Neuron (in vitro differentiated cells): ENCODE results near the gene CC2D1A.
"Not testable (repeated sequence)": the region's sequence is repeated elsewhere in the genome, so short reads cannot be mapped to it uniquely, and the experiment has no call there.

Experiments used
- H2AFZ ChIP-seq: one replicate; pipeline ENCODE4 v1.6.1; 2013; ENCODE audit warnings: low read depth, mild to moderate bottlenecking, inconsistent platforms, low read length, moderate library complexity
- H3K27me3 ChIP-seq: one replicate; pipeline ENCODE4 v1.6.1; 2013; ENCODE audit warnings: low read length; ENCODE audit not compliant: insufficient read depth
- H3K36me3 ChIP-seq: one replicate; pipeline ENCODE4 v1.6.1; 2013; ENCODE audit warnings: low read length; ENCODE audit not compliant: insufficient read depth
- H3K4me1 ChIP-seq: one replicate; pipeline ENCODE4 v1.6.1; 2013; ENCODE audit warnings: low read length; ENCODE audit not compliant: insufficient read depth
- H3K4me3 ChIP-seq: 2 replicates; pipeline ENCODE4 v1.5.1; 2013; ENCODE audit warnings: mild to moderate bottlenecking, low read length, moderate library complexity
- H3K9me3 ChIP-seq: one replicate; pipeline ENCODE4 v1.6.1; 2013; ENCODE audit warnings: low read length

The CC2D1A gene

GRCh38 chr19:13967206-13967605 is 61.2 kb downstream of the CC2D1A start:
- not testable (repeated sequence) for H3K27me3 ChIP-seq, H3K4me1 ChIP-seq, H3K4me3 ChIP-seq, H3K9me3 ChIP-seq, H2AFZ ChIP-seq
- peaks cover 58% of the 10 kb centered on the region for H3K36me3 ChIP-seq

DNA sequence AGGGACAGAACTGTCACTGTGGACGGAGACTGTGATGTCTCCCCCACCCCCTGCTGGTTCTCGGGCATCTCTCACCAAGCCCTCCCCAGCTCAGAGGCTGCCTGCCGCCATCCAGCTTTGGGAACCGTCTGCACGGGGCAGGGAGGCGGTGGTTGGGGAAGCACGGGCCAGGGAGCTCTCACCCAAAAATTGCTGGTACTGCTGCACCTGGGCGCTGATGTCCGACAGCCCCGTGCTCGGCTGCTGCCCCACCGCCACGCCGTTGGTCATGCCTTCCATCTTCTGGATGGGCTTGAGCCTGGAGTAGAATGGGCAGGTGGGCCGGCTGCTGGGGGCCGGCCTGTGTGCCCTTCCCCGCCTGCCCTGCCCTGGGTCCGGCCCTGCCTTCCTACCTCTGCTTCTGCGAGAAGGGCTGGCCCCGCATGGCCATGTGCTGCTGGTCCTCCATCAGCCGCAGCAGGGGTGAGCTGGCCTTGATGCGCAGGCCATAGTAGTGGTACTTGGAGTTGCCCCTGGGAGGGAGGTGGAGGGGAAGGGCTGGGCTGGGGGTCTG is 62.5 kb downstream of the CC2D1A start:
- H3K4me1 ChIP-seq, result no peaks in the 10 kb centered on the region
- no peak overlapping the region for H3K4me3 ChIP-seq
- no peaks in the 10 kb centered on the region for H3K27me3 ChIP-seq
- H2AFZ ChIP-seq, result no peak overlapping the region
- no peaks in the 10 kb centered on the region for H3K9me3 ChIP-seq
- H3K36me3 ChIP-seq, result peaks cover 56% of the 10 kb centered on the region

DNA sequence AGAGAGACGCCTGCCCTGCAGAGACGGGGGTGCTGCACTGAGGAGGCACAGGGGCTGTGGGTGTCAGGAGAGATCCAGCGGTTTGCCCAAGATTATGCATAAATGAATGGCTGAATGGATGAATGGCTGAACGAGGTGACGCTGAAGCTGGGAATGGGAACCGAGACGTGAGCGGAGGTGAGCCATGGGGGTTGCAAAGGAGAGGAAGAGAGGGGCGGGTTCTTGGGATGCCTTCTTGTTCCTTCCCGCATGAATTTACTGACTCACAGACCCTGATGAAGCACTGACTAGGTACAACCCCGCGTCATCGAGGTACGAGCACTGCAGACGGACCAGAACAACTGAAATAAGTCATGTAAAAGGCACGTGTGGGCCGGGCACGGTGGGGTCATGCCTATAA is 63.0 kb downstream of the CC2D1A start:
- no peak overlapping the region for H3K4me3 ChIP-seq
- H3K9me3 ChIP-seq, result no peaks in the 10 kb centered on the region
- H2AFZ ChIP-seq, result no peak overlapping the region
- H3K36me3 ChIP-seq, result peaks cover 55% of the 10 kb centered on the region
- H3K4me1 ChIP-seq, result no peaks in the 10 kb centered on the region
- H3K27me3 ChIP-seq, result no peaks in the 10 kb centered on the region

DNA sequence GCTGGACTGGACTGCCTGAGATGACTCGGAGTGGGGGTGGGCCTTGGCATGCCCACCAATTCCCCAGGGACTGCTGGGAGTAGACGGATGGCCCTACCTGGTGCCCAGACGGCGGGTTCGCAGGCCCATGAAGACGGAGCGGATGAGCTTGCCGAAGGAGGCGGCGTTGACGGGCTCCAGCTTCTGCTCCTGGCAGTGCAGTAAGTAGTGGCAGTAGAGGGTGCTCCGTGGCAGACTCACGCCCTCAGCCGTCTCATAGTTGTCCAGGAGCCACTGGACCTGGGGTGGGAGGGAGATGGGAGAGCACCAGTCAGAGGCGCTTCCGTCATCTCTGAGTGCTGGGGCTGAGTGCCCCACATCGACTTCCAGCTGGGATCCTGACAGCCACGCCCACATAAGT is 63.9 kb downstream of the CC2D1A start:
- no peak overlapping the region for H3K4me3 ChIP-seq
- H3K9me3 ChIP-seq, result no peaks in the 10 kb centered on the region
- H2AFZ ChIP-seq, result no peak overlapping the region
- peaks cover 54% of the 10 kb centered on the region for H3K36me3 ChIP-seq
- no peaks in the 10 kb centered on the region for H3K4me1 ChIP-seq
- H3K27me3 ChIP-seq, result no peaks in the 10 kb centered on the region

DNA sequence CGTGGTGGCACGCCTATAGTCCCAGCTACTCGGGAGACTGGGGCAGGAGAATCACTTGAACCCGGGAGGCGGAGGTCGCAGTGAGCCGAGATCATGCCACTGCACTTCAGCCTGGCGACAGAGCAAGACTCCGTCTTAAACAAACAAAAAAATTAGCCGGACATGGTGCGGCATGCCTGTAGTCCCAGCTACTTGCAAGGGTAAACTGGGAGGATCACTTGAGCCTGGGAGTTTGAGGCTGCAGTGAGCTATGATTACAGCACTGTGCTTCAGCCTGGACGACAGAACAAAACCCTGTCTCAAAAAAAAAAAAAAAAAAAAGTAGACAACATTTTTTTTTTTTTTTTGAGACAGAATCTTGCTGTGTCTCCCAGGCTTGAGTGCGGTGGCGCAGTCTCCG is 65.9 kb downstream of the CC2D1A start:
- not testable (repeated sequence) for H3K27me3 ChIP-seq, H2AFZ ChIP-seq, H3K9me3 ChIP-seq, H3K4me1 ChIP-seq, H3K4me3 ChIP-seq
- H3K36me3 ChIP-seq, result peaks cover 45% of the 10 kb centered on the region

GRCh38 chr19:13972368-13973155 is 66.6 kb downstream of the CC2D1A start:
- Histone ChIP-seq H2AFZ (no peak overlapping the region), H3K4me3 (no peak overlapping the region), H3K4me1 (no peaks in the 10 kb centered on the region), H3K36me3 (peaks cover 42% of the 10 kb centered on the region), H3K9me3 (no peaks in the 10 kb centered on the region), H3K27me3 (no peaks in the 10 kb centered on the region)

GRCh38 chr19:13973479-13973878 is 67.5 kb downstream of the CC2D1A start:
- H3K4me3 ChIP-seq, H3K27me3 ChIP-seq, H3K4me1 ChIP-seq, H2AFZ ChIP-seq, H3K9me3 ChIP-seq: not testable (repeated sequence)
- peaks cover 43% of the 10 kb centered on the region for H3K36me3 ChIP-seq

GRCh38 chr19:13974073-13974472 is 68.1 kb downstream of the CC2D1A start:
- peaks cover 38% of the 10 kb centered on the region for H3K36me3 ChIP-seq
- H3K4me1 ChIP-seq, result no peaks in the 10 kb centered on the region
- H3K4me3 ChIP-seq, result no peak overlapping the region
- no peaks in the 10 kb centered on the region for H3K27me3 ChIP-seq
- H3K9me3 ChIP-seq, result no peaks in the 10 kb centered on the region
- H2AFZ ChIP-seq, result no peak overlapping the region

DNA sequence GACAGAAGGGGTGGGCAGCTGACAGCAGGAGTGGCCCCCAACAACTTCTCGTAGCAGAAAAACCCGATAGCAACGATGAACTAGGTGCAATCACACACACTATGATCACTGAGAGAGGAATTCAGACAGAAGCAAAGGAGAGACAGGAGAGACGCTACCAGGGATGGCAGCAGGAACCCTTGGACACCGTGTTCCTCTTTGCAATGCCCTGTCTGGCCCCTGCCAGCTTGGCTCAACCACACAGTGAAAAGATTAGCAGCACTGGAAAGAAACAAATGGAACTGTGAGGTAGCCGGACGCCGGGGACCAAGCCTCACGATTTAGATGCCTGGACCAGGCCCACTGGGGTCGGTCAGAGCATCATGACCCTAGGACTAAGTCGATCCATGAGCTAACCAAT is 69.9 kb downstream of the CC2D1A start:
- no peaks in the 10 kb centered on the region for H3K4me1 ChIP-seq
- H3K4me3 ChIP-seq, result no peak overlapping the region

DNA sequence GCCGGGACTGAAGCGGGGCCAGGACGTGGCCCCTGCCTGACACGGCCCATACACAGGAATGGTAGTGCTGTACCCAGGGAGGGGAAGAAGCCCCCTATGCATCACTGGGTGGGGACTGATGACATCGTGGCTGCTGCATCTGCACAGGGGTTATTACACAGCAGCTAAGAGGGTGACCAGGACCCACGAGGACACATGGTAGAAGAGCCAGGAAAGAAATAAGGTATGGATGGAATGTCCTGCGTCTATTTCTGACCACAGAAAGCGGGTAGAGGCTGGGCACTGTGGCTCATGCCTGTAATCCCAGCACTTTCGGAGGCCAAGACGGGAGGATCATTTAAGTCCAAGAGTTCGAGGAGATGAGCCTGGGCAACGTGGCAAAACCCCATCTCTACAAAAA is 70.4 kb downstream of the CC2D1A start:
- Histone ChIP-seq H3K4me1 (no peaks in the 10 kb centered on the region), H3K36me3 (peaks cover 30% of the 10 kb centered on the region), H3K9me3 (no peaks in the 10 kb centered on the region), H3K4me3 (no peak overlapping the region), H3K27me3 (no peaks in the 10 kb centered on the region), H2AFZ (no peak overlapping the region)

More for the DNA sequence above, 69.9 kb downstream of the CC2D1A start:
- Histone ChIP-seq H3K36me3 (peaks cover 33% of the 10 kb centered on the region), H3K9me3 (no peaks in the 10 kb centered on the region), H2AFZ (no peak overlapping the region), H3K27me3 (no peaks in the 10 kb centered on the region)

GRCh38 chr19:13977803-13978202 is 71.8 kb downstream of the CC2D1A start:
- Histone ChIP-seq H2AFZ (no peak overlapping the region), H3K4me3 (no peak overlapping the region), H3K9me3 (no peaks in the 10 kb centered on the region), H3K27me3 (no peaks in the 10 kb centered on the region), H3K4me1 (no peaks in the 10 kb centered on the region), H3K36me3 (peaks cover 28% of the 10 kb centered on the region)

DNA sequence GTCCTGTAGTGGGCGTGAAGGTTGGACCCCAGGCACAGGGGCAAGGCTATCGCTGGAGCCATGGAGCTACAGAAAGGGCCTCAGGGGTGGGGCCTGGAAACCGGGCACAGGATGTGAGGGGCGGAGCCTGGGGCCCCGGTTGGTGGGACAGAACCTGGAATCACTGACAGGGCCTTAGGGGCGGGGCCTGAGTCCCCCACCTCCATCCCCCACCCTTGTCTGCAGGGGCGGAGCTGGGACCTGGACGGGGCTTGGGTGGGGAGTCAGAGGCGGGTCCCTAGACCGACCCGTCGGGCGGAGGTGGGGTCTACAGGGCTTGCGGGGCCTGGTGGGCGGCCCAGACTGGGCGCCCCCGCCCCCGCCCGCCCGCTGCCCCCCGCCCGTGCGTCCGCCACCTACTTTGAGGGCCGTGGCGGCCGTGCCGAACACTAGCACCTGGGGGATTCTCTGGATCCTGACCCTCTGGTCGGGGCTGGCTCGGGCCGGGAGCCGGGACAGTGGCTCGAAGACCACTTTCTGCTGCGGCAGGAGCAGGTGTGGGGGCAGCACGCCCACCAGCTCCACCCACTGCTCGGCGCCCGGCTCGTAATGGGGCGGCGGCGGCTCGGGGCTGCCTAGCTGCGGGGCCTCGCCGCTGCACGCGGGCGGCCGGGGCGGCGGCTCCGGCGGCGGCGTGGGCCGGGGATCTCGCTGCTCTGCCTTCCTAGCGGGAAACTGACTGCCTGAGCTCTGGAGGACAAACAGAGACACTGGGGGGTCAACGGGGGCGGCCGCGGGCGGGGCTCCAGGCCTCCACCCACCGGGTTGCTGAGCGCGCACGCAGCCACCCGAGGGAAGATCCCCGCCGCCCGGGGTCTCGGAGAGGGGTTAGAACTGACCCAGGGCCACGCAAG is 72.6 kb downstream of the CC2D1A start:
- H2AFZ ChIP-seq, result no peak overlapping the region
- no peaks in the 10 kb centered on the region for H3K9me3 ChIP-seq
- H3K4me3 ChIP-seq, result no peak overlapping the region
- no peaks in the 10 kb centered on the region for H3K4me1 ChIP-seq
- peaks cover 34% of the 10 kb centered on the region for H3K36me3 ChIP-seq
- no peaks in the 10 kb centered on the region for H3K27me3 ChIP-seq

DNA sequence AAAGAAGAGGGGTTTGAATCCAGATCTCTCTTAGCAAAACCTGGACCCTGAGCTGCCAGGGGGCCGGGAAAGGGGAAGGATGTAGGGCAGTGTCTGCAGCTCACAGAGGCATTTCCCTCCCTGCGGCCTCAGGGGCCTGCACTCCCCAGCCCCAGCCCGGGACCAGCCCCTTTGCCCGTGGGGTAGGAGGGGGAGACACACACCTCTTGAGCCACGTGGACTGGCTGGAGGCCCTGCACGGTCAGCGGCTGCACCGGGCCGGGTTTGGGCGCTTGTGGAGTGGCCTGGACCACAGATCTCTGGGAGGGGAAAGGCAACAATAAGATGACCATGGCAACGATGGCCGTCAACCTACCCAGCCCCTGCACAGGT is 73.2 kb downstream of the CC2D1A start:
- H3K36me3 ChIP-seq, result peaks cover 32% of the 10 kb centered on the region
- no peaks in the 10 kb centered on the region for H3K9me3 ChIP-seq
- no peaks in the 10 kb centered on the region for H3K4me1 ChIP-seq
- no peak overlapping the region for H2AFZ ChIP-seq
- no peak overlapping the region for H3K4me3 ChIP-seq
- no peaks in the 10 kb centered on the region for H3K27me3 ChIP-seq
